Keratinocyte (primary cell): ENCODE data around the gene SCAF1. TPM values are rescaled to one million over a fixed set of nuclear protein-coding genes. Genes with fewer than 3 reads are reported as not detected.

Experiments used
- DNase-seq: peaks from one replicate; pipeline ENCODE4 v3.0.0-alpha.2; 2011; ENCODE audit warnings: low read depth, missing footprints, low spot score
- FAIRE-seq: peaks from 2 replicates; lab custom pipeline; 2011; peaks lifted over from hg19 to GRCh38; lab: Jason Lieb, UNC
- H2AFZ ChIP-seq: 2 replicates; pipeline ENCODE4 v1.6.0; 2012; ENCODE audit warnings: low read length, control low read depth, inconsistent platforms; ENCODE audit not compliant: control insufficient read depth
- H3K27ac ChIP-seq: 2 replicates; pipeline ENCODE4 v1.5.1; 2011; ENCODE audit warnings: low read length; ENCODE audit not compliant: control insufficient read depth, insufficient read depth
- H3K27me3 ChIP-seq: 3 replicates; pipeline ENCODE4 v1.6.0; 2011; ENCODE audit warnings: low read length; ENCODE audit not compliant: control insufficient read depth, insufficient read depth; ENCODE audit errors: extremely low read depth
- H3K36me3 ChIP-seq, 2 experiments: 2 replicates in 1 of 2; 3 replicates in 1 of 2; pipeline ENCODE4 v1.5.1; 2011; ENCODE audit warnings: low read length in 2 of 2, mild to moderate bottlenecking in 1 of 2; ENCODE audit not compliant: control insufficient read depth in 2 of 2, insufficient read depth in 2 of 2; ENCODE audit errors: extremely low read depth in 1 of 2
- H3K4me1 ChIP-seq: 3 replicates; pipeline ENCODE4 v1.5.1; 2011; ENCODE audit warnings: low read length; ENCODE audit not compliant: control insufficient read depth, insufficient read depth; ENCODE audit errors: extremely low read depth
- H3K4me2 ChIP-seq: 3 replicates; pipeline ENCODE4 v1.6.0; 2011; ENCODE audit warnings: low read depth, low read length; ENCODE audit not compliant: control insufficient read depth, insufficient read depth; ENCODE audit errors: extremely low read depth
- H3K4me3 ChIP-seq, 3 experiments: fragments of 200-600 bp in 1 of 3; sonication (generic) in 1 of 3; 2 replicates in 2 of 3; 3 replicates in 1 of 3; pipeline ENCODE4 v1.5.1; 2011 to 2016; ENCODE audit warnings: low read length in 3 of 3, mild to moderate bottlenecking in 3 of 3, control low read depth in 2 of 3, inconsistent platforms in 1 of 3, low read depth in 1 of 3, mixed read lengths in 1 of 3, mixed run types in 1 of 3, moderate library complexity in 1 of 3; ENCODE audit not compliant: control insufficient read depth in 2 of 3, insufficient read depth in 2 of 3; ENCODE audit errors: extremely low read depth in 1 of 3
- H3K79me2 ChIP-seq: 2 replicates; pipeline ENCODE4 v1.6.0; 2012; ENCODE audit warnings: low read length; ENCODE audit not compliant: control insufficient read depth, insufficient read depth
- H3K9ac ChIP-seq: 3 replicates; pipeline ENCODE4 v1.6.0; 2011; ENCODE audit warnings: low read length; ENCODE audit not compliant: control insufficient read depth, insufficient read depth; ENCODE audit errors: extremely low read depth
- H3K9me1 ChIP-seq: 3 replicates; pipeline ENCODE4 v1.6.0; 2011; ENCODE audit warnings: low read length; ENCODE audit not compliant: control insufficient read depth, insufficient read depth; ENCODE audit errors: extremely low read depth
- H3K9me3 ChIP-seq: 2 replicates; pipeline ENCODE4 v1.5.1; 2012; ENCODE audit warnings: low read depth, low read length; ENCODE audit not compliant: control insufficient read depth
- H4K20me1 ChIP-seq: 3 replicates; pipeline ENCODE4 v1.6.0; 2011; ENCODE audit warnings: low read length; ENCODE audit not compliant: control insufficient read depth, insufficient read depth; ENCODE audit errors: extremely low read depth
- EZH2 ChIP-seq: IDR thresholded peaks from one replicate; pipeline ENCODE4 v1.6.1; 2012; ENCODE audit warnings: inconsistent platforms, mild to moderate bottlenecking, low read length, moderate library complexity
- dilution Hi-C: fragments of 300-500 bp; cut with MboI; formaldehyde crosslinking; loops from one replicate; pipeline ENCODE4 v1.7.0; 2020; ENCODE audit warnings: low sequenced_read_pairs; ENCODE audit not compliant: extremely low pct_ligation_motif_present
- polyA plus RNA-seq, 5 experiments: library from polyadenylated mRNA; depleted of rRNA in 3 of 5; stranded (reverse) in 3 of 5; stranded (forward) in 1 of 5; unstranded in 1 of 5; fragments of >200 nt; gene quantifications; 1 replicate in 1 of 5; 2 replicates in 3 of 5; 3 replicates in 1 of 5; pipeline versions ENCODE4 v1.2.1 to v1.2.3, GENCODE V29; 2011 to 2012; ENCODE audit warnings: missing spikeins in 2 of 5, low read depth in 1 of 5, low replicate concordance in 1 of 5
- TF ChIP-seq, protein P1 (sequence below), 3 experiments: IDR thresholded peaks in 1 of 3; conservative IDR thresholded peaks in 1 of 3; optimal IDR thresholded peaks in 1 of 3; 2 replicates in 2 of 3; 3 replicates in 1 of 3; pipeline versions ENCODE3 to v1.5.1; 2011; ENCODE audit warnings: low read length in 3 of 3, mild to moderate bottlenecking in 3 of 3, moderate library complexity in 2 of 3, control low read depth in 1 of 3, inconsistent platforms in 1 of 3; ENCODE audit not compliant: insufficient read depth in 2 of 3; ENCODE audit errors: extremely low read depth in 1 of 3

The SCAF1 gene
- polyA plus RNA-seq, 1 donor (not counting 4 experiments of a cell fraction or from before 2014, with no cell fraction given) = 3.4 TPM

DNA sequence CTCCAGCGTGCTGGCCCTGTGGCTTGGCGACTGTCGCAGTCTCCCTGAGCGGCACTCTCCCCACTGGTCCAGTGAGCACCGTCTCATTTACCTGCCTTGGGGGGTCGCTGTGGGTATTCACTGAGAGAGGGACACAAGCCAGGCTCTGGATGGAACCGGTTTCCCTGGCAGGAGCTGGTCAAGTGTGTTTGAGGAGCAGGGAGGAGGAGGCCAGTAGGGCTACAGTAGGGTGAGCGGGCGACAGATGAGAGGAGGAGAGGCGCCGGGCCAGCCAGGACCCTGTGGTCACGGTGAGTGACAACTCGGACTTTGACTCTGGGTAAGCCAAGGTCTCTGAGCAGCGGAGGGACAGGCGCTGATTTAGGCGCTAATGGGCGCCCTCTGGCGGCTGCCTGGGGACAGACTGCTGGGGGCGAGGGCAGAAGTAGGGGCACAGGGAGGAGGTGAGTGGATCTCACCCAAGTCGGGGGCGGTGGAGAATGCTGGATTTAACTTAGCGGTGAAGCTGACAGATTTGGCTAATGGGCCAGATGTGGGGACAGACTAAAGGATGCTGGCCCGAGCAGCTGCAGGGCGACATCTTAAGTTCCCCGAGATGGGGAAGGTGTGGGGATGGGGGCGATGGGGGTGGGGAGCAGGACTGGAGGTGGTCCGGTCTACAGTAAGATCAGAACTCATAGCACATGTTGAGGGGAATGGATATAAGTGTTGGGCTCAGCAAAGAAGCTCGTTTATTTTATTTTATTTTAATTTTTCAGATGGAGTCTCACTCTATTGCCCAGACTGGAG, 30.3 kb downstream of the SCAF1 start:
- Histone ChIP-seq H3K4me2 (no peak overlapping the region), H3K36me3 (peaks cover 0 to 5% of the 10 kb centered on the region in 2 experiments), H3K4me3 (peak overlapping the region in 1 of 3 experiments; percentile 34), H3K27me3 (no peaks in the 10 kb centered on the region), H3K9me1 (no peaks in the 10 kb centered on the region), H3K27ac (no peak overlapping the region), H4K20me1 (no peaks in the 10 kb centered on the region), H3K79me2 (peaks cover 5% of the 10 kb centered on the region), H3K4me1 (no peaks in the 10 kb centered on the region), H3K9ac (no peak overlapping the region), H3K9me3 (no peaks in the 10 kb centered on the region), H2AFZ (peak overlapping the region; percentile 75)
- TF ChIP-seq, protein P1, sequence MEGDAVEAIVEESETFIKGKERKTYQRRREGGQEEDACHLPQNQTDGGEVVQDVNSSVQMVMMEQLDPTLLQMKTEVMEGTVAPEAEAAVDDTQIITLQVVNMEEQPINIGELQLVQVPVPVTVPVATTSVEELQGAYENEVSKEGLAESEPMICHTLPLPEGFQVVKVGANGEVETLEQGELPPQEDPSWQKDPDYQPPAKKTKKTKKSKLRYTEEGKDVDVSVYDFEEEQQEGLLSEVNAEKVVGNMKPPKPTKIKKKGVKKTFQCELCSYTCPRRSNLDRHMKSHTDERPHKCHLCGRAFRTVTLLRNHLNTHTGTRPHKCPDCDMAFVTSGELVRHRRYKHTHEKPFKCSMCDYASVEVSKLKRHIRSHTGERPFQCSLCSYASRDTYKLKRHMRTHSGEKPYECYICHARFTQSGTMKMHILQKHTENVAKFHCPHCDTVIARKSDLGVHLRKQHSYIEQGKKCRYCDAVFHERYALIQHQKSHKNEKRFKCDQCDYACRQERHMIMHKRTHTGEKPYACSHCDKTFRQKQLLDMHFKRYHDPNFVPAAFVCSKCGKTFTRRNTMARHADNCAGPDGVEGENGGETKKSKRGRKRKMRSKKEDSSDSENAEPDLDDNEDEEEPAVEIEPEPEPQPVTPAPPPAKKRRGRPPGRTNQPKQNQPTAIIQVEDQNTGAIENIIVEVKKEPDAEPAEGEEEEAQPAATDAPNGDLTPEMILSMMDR (optimal IDR thresholded peaks at IDR 0.05 in 1 of 3, IDR thresholded peaks at IDR 0.05 in 1 of 3, conservative IDR thresholded peaks at IDR 0.05 in 1 of 3; ENCODE audit: extremely low read depth in 1 of 3, insufficient read depth in 2 of 3, low read length in 3 of 3) = peak; percentile 88 to 99 (median 91)
- TF ChIP-seq EZH2 = no peak
- DNase-seq (no peak), FAIRE-seq (no peak)
- dilution Hi-C loops = no loop called here

DNA sequence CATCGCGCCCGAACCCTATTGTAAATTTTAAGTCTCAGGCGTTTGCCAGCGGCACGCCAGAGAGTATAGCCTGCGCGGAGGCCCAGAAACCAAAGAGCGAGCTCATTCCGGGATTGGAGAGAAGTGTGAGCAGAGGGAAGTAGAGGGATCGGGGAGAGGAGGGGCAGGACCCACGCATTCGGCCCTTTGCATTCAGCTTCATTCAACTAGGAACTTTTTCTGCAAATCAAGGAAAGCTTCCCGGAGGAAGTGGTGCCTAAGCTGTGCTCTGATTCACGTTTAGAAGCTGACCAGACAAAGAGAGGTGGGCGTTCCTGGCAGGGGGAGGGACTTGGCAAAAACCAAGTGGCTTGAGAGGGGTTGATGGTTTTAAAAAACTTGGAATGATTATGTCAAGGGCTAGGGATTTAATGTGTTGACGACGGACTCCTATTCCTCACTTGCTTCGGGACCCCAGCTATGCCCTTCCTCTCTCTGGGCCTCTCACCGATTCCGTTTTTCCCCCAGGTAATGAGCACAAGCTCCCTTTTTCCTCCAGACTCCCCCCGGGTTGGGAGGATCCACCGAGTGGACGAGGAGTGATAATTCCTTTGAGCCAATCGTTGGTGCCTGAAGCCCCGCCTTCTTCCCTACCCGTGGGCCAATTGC, 34.3 kb downstream of the SCAF1 start:
- peak overlapping the region; percentile 93 for H3K9ac ChIP-seq
- TF ChIP-seq EZH2 = no peak
- TF ChIP-seq, protein P1 (optimal IDR thresholded peaks at IDR 0.05 in 1 of 3, IDR thresholded peaks at IDR 0.05 in 1 of 3, conservative IDR thresholded peaks at IDR 0.05 in 1 of 3; ENCODE audit: extremely low read depth in 1 of 3, insufficient read depth in 2 of 3, low read length in 3 of 3) = no peak
- peak; percentile 88 for DNase-seq
- H3K27me3 ChIP-seq = no peaks in the 10 kb centered on the region
- peak overlapping the region; percentile 92 for H3K4me2 ChIP-seq
- H2AFZ ChIP-seq = peak overlapping the region; percentile 99
- H3K4me3 ChIP-seq = peak overlapping the region; percentile 36 to 80 (median 62)
- H3K9me1 ChIP-seq = no peaks in the 10 kb centered on the region
- H3K79me2 ChIP-seq = peaks cover 40% of the 10 kb centered on the region
- H3K27ac ChIP-seq = peak overlapping the region; percentile 99
- H3K9me3 ChIP-seq = no peaks in the 10 kb centered on the region
- H3K36me3 ChIP-seq = peaks cover 8 to 10% of the 10 kb centered on the region in 2 experiments
- dilution Hi-C loops = no loop called here
- H4K20me1 ChIP-seq = peaks cover 22% of the 10 kb centered on the region
- H3K4me1 ChIP-seq = peaks cover 24% of the 10 kb centered on the region
- peak; percentile 70 for FAIRE-seq
